ENCODE measurements around the gene TOMM40L.

TOMM40L gene

DNA sequence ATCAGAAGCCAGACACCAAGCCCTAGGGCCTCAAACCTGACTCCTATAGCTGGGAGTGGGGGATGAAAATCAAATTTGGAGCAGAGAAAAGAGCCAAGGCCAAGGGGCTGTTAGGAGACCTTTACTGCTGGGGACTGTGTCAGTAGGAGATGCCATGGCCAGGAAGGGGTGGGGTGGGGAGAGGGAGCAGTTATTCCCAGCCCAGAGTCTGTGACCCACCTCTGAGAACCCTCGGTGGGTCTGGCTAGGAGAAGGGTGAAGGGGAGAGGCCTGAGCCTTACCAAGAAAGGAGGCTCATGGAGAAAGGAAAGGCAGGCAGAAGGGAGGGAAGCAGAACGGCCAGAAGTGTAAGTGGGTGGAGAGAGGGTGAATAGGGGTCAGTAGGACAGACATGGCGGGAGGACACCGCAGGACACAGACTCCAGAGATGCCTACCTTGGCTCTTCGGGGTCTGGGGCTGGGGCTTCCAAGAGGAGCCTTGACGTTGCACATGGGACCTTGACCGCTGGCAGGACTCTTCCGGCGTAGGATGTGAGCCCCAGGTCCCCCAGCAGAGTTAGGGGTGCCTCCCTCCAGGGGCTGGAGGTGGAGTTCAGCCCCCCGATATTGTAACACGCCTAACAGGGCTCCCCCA is 28.2 kb upstream of the TOMM40L start:
- FAIRE-seq, result no peak

DNA sequence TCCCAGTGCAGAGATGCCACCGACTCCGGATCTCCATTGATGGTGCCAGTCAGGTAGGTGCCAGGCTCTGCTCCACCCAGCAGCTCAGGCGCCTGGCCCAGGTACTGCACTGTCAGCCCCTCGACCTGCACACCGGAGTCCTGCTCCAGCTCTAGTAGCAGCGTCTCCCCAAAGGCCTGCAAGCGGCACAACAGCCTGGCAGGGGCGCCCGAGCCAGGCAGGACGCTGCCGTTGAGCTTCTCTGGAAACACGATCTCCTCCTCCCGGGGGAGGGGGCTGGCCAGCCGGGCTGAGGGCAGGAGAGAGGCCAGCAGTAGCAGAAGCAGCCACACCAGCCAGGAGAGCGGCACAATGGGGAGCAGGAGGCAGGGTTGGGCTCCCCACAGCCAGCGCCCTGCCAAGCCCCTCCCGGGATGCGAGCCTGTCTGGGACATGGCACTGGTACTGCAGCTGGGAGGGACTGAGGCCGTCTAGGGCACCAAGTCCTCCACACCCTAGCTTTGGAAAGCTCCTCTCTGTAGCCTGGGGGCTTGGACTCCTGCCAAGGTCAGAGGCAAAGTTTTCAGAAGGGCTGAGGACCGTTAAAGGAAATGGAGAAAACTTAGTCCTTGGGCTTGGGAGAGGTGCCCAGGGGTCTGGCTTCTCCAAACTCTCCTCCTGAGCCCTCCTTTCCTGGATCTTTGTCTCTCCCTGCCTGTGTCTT is 27.5 kb upstream of the TOMM40L start:
- no peak for FAIRE-seq

DNA sequence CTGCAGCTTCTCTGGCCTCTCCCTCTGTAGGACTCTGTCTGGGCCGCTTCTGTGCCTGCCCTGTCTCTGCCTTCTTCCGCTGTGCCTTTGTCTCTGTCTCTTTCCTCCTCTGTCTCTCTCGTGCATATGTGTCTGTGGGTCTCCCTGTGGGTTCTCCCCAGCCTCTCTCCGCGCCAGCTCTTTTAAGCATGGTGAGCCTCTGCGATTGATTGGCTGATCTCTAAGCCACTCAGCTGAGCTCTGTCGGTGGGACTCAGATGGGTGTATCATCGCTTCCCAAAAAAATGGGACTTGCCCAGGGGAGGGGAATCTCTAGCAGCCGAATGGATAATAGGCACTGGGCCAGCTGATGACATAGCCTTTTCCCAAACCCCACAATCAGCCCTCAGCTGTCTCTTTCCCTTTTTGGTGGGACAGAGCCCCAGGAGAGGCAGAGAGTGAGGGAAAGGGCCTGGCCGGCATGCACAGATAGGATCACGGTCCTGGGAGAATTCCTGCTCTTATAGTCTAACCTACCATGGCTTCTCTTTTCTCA is 26.9 kb upstream of the TOMM40L start, which contains the start of gene ADAMTS4:
Gene ADAMTS4 (minus strand): TSS at position 158 of the 535 bp plus-strand sequence. CDS start 427 bp downstream, outside the sequence.
- no peak for FAIRE-seq

DNA sequence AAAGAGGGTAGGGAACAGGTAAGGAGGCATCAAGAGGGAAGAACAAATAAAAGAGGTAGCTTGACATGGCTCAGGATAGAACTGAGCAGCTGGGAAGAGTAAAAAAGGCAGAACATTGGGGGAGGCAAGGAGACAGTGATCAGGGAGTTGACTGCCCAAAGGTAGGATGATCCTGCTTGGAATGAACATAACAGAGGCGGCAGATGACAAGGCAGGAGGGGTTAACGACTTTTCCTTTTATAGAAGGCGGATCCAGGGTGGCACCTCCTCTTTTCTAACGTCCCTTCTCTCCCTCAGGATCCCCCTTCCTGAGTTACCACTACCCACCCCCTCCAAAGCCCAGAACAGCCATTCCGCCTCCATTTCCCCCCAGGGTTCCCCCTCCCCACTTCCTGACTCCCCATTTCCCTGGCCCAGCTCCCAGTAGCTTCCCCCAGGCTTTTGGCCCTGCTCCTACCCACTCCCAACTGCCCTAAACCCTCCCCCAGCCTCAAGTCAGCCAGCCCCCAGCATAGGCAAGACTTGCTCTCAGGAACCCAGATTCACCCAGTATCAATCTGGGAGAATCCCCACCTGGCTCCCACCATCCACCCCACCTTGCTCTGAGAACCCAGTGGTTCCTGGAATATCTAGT is 26.2 kb upstream of the TOMM40L start:
- no peak for FAIRE-seq

DNA sequence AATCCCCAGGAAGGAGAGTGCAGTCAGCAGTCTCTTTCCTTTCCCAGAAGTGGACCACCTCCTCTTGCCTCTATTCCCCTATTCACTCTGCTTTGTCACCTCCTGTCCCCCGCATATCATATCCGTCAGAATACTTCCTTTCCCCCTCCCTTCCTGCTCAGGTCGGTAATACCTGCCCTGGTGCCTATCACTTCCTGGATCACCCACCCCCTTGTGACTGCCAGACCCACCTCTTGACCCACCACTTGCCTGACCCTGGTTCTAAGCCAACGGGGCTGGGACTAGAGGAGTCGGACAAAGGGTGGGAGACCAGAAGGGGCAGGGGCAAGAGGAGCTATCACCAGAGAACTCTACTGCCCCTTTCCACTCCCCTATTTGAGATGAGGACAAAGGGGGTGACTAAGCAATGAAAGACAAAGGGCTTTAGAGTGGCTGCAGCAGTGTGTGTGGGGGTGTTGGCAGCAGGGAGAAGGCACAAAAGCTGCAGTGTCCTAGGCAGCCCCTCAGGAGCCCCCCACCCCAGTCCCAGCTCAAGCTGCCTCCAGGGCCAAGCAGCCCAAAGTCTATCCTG is 25.4 kb upstream of the TOMM40L start:
- FAIRE-seq, result no peak

DNA sequence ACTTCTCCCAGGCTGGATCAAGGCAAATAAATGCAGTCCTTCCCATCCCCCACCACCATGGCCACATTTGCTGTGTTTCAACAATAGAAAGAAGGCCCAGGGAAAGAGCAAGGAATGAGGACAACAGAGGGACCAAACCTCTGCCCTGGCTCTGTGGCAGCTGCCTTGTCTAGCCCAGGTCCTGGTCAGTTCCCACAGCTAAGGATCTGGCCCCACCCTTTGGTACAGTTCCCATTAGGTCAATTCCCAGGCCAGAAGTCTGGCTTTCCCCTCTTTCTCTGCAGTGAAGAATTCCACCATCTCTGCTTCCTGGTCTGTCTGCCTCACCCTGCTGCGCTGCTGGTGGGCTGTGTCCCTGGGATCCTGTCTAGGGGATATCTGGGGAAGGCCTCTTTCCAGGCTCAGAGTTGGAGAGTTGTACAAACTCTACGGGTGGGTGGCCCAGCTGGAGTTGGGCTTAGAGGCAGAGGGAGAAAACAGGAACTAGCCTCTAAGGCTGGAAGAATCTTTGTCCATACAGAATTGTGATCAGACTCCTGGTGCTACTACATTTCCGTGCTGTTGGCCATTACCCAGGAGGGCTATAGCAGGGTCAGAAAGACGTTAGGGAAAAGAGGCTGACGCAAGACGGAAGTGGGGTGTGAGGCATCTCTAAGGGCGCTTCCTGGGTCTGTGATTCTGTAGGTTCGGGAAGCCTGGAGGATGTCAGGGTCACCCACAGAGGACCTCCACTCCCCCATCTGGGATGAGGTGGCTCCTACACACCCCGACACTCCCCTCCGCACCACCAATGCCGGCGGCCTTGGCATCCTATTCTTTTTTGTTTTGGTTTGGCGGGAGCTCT is 24.6 kb upstream of the TOMM40L start:
- FAIRE-seq, result no peak

DNA sequence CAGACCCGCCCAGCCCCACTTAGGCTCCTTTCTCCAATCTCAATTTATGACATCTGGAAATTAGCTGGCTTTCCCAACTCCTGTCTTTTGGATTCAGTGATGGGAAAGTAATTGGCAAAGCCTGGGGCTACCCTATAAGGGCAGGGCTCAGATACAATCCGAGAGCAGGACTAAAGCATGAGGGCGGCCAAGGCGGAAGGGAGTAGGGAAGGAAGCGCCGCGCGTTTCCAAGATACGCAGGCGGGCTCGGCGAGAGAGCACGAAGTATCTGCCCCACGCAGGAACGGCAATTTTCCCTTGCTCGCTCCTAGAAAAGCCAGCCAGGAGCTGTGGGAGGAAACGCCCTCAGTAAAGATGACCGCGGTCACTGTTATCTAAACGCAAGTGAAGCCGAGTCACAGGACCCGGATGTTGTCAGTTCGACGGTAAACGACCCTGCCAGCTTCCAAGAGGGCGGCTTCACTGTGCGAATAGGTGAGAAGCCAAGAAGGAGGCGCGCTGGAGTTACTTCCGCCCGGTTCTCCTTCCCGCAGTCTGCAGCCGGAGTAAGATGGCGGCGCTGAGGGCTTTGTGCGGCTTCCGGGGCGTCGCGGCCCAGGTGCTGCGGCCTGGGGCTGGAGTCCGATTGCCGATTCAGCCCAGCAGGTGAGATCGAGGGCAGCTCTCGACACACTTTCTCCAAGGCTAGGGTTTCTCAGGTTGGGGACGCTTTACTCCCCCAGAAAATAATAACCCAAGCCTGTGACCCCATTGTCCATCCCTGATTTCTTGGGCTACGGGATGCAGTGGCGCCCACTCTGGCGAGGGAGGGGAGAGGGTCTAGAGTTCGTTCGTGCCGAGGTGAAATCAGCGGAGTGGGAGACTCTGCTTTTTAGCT is 23.8 kb upstream of the TOMM40L start, which contains the start of gene NDUFS2:
Gene NDUFS2 (plus strand): TSS at position 532 of the 877 bp plus-strand sequence. CDS start 19 bp downstream, at position 551.
- FAIRE-seq, result peak; percentile 97

DNA sequence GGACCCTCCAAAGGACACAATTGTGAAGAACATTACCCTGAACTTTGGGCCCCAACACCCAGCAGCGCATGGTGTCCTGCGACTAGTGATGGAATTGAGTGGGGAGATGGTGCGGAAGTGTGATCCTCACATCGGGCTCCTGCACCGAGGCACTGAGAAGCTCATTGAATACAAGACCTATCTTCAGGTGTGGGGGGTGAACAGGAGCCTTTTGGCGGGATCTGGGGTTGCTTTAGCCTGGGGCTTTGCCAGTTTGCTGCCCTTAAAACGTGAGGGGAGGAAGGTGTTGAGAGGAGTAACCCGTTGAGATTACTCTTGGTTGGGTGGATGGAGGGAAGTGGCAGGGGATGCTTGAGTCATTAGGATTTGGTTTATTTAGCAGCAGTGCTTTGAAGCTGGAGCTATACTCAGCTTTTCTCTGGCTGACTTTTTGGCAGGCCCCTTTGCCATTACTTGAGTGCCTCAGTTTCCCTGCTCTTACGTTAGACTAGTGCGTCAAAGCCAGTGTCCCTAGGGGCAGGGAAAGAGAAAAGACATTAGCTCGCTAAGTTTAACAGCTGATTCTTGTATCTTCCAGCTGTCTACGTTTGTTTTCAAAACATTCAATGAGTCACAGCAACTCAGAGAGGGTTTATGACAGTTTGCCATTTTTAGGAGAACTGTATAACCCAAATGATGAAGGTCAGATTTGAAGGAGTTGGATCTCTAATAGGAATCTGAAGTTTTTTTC is 19.3 kb upstream of the TOMM40L start:
- no peak for FAIRE-seq

DNA sequence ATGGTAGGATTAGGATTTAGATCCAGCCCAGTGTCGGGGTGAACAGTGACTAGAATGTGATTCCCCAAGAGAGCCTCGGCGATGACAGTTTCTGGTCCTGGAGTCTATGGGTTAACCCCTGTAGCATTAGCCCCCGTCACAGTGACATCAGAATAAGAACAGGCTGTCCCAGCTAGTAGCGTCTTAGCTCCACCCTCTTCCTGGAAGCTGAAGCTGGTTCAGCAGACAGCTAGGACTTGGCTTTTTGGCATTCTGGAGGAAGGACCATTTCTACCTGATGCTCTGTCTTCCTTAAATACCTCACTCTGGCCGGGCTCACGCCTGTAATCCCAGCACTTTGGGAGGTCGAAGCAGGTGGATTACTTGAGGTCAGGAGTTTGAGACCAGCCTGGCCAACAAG is 18.7 kb upstream of the TOMM40L start:
- no peak for FAIRE-seq

DNA sequence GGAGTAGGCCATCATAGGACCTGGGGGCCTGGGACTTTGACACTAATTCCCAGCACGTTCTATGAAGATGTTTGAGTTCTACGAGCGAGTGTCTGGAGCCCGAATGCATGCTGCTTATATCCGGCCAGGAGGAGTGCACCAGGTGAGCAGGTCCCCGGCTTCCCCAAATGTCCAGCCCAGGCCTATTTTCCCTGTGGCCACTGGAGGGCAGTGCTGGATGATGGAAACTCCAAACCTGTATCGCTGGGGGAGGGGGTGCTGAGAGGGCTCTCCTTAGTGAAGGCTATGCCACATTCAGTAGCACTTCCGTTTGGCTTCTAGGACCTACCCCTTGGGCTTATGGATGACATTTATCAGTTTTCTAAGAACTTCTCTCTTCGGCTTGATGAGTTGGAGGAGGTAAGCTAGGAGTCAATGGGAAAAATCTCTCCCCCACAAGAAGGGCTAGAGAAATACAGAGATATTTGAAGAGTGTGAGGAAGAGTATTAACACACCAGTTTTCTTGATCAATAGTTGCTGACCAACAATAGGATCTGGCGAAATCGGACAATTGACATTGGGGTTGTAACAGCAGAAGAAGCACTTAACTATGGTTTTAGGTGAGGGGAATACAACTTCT is 16.0 kb upstream of the TOMM40L start:
- peak; percentile 52 for FAIRE-seq

DNA sequence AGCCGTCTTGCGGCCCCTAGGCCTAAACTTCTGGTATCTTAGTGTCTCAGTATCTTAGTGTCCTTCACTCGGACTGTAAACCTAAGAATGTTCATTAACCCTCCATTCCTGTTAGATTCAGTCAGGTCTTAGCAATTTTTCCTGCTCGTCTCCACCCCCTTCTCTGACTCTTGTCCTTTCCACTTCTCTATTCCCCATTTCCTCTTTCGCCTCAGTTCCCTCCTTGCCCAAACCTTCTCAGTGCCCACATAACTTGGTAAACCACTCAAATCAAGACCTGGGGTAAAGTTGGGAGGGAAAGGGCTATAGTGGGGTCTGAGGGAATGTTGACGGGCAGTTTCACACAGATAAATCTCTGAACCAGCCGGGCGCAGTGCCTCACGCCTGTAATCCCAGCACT is 11.5 kb upstream of the TOMM40L start:
- FAIRE-seq, result no peak

DNA sequence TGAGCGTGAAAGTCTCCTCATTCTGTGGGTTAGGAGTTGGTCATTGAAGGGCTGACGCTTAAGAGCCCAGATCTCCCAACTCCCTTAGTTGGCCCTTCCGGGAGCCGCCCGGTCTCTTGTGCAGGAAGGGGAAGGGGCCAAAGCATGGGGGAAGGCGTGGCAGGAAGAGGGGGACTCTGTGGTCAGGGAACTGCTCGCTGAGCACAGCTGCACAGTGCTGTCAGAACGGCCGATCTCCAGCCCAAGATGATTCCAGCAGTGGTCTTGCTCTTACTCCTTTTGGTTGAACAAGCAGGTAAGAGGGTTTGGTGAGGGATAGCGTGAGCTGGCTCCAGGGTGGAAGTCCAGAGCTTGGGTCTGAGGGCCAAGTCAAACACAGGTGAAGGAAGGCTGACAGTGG is 10.8 kb upstream of the TOMM40L start, which contains the start of gene FCER1G:
Gene FCER1G (plus strand): TSS at position 220 of the 400 bp plus-strand sequence. CDS start 27 bp downstream, at position 247.
- no peak for FAIRE-seq

DNA sequence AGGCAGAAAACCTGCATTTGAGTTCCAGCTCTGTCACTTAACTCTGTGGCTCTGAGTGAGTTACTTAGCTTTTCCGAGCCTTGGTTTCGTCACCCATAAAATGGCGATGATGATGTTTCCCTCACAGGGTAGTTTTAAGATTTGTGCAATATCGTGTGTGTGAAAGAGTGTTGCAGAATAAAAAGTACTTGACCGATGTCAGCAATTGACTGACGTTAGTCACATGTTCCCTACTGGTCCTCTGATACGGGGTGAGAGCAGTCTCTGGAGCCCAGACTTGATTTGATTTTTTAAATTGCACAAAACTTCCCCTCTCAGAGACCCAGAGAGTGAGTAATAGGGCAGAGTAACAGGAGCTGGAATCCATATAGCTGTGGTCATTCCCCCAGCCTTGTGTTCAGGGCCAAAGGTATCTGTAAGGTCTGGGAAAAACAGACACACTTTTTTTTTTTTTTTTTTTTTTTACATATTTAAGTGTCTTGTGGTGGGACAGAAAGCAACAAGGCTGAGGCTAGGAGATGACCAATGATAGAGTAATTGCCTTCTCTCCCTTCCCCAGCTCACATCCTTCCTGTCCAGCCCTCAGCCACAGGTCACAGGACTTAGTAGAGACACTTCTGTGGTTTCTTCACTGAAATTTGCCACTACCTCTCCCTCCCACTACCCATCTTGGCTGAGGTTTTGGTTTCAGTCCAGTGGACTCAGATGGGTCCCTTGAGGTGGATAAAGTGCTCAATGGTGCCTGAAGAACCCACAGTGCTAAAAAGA is 8.7 kb upstream of the TOMM40L start:
- FAIRE-seq, result no peak

DNA sequence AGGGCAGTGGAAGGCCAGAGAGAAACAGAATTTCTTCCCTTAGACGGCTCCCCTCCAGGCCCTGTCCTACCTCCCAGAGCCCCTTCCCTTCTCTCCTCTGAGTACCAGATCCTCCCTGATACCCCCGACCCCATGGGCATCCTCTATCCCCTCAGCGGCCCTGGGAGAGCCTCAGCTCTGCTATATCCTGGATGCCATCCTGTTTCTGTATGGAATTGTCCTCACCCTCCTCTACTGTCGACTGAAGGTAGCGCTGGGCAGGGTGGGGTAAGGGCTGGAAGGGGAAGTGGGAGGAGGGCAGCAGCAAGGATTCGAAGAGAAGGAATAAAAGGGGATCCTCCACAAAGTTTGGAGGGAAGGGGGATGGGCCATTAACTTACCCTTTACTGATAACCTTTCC is 8.0 kb upstream of the TOMM40L start:
- FAIRE-seq, result no peak

DNA sequence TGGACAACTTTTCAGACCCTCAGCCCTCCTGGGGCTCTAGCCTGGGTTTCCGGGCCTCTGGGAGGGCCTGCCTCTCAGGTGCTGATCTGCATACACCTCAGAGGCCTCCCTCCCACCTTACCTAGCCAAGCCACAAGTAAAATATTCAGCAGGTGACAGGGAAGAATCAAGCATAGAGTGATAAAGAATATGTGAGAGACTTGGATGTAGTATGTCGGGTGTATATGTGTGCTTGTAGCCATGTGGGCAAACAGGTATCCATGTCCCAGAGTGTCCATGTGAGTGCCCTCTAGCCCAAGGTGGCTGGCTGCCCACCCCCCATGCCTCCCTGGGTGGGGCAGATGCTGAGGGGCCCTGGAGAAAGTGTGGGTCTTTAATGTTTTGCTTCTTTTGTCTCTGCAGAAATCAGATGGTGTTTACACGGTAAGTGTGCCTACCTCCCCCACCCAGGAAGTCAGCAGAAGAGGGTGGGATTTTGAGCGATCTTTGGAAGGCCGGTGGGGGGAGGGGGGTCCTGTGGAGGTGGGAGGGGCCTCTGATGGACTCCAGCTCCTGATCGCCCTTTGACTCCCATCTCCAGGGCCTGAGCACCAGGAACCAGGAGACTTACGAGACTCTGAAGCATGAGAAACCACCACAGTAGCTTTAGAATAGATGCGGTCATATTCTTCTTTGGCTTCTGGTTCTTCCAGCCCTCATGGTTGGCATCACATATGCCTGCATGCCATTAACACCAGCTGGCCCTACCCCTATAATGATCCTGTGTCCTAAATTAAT is 7.4 kb upstream of the TOMM40L start:
- FAIRE-seq, result no peak

DNA sequence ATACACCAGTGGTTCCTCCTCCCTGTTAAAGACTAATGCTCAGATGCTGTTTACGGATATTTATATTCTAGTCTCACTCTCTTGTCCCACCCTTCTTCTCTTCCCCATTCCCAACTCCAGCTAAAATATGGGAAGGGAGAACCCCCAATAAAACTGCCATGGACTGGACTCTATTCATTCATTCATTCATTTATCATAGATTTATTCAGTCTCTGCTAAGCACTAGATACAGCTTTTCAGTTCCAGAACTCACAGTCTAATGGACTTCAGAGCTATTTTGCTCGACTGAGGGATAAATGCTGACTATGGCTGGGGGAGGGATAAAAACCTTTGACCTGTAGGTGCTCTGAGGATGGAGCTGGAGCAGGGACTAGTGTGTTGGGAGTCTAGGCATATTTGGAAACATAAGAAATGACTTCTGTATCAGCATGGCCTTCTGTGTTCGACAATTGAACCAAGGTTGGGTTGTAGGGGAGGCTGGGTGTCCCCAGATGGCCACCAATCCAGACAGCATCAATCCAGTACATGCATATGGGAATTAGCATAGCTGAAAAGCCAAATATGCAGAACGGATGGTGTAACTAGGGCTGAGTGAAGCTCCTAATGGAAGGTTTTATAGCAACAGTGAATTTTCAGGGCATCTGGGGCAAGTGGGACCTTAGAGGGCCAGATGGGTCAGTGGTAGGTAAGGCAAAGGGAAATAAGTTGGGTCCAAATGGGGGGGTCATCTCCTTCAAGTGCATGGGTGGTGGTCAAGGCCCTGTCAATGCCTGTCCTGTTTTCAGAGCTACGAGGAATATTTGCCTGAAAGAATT is 6.6 kb upstream of the TOMM40L start:
- no peak for FAIRE-seq

DNA sequence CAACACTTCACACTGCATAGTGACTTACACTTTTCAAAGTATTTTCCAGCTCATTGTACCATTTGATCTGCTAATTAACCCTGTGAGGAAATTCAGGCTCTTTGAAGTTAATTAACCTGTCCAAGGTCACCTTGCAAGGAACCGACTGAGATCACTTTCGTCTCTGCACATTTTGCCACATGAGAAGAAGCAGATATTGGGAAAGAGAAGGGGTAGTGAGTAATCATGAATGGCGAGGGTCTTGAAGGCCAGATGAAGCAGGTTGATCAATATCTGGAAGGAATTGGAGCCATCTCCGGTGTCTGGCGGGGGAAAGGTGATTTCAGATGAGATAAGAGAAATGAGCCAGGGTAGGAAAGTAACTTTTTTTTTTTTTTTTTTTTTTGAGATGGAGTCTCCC is 5.9 kb upstream of the TOMM40L start:
- no peak for FAIRE-seq

Measured in G401.6 (cell line).